HG03520 (cell line): ENCODE data around the gene GATA6.

Experiments used
- ATAC-seq: cut with Tn5 transposase; IDR thresholded peaks from one replicate; pipeline ENCODE4 v1.9.1; 2021; ENCODE audit warnings: mild to moderate bottlenecking, moderate library complexity; ENCODE audit not compliant: unreplicated experiment

Gene GATA6

GRCh38 chr18:22233266-22233665, 63.9 kb downstream of the GATA6 start:
- ATAC-seq, result no peak

- ATAC-seq, result no peak
Measured at GRCh38 chr18:22238036-22238435, 68.6 kb downstream of the GATA6 start.

- ATAC-seq, result no peak
Measured at GRCh38 chr18:22238681-22239080, 69.3 kb downstream of the GATA6 start.

- ATAC-seq, result no peak
Measured at GRCh38 chr18:22241921-22242361, 72.6 kb downstream of the GATA6 start.

GRCh38 chr18:22243513-22243912, 74.1 kb downstream of the GATA6 start:
- ATAC-seq, result no peak

GRCh38 chr18:22250026-22250425, 80.6 kb downstream of the GATA6 start:
- ATAC-seq, result no peak

- no peak for ATAC-seq
Measured at GRCh38 chr18:22250591-22250996, 81.2 kb downstream of the GATA6 start.
